H1 (cell line): ENCODE results near the gene PHLDA2. TPM values are rescaled to one million over a fixed set of nuclear protein-coding genes. Genes with fewer than 3 reads are reported as not detected.

Source experiments
- KDM1A ChIP-seq: fragments of 200-600, 300-600 bp; sonication (generic); IDR thresholded peaks from 2 replicates; pipeline ENCODE4 v1.7.1; 2016; ENCODE audit warnings: mild to moderate bottlenecking, low read length, borderline replicate concordance
- polyA plus RNA-seq, 7 experiments: library from polyadenylated mRNA; depleted of rRNA in 3 of 7; stranded (reverse) in 5 of 7; unstranded in 2 of 7; fragments of >200 nt in 5 of 7; fragments of 200-250 nt in 2 of 7; gene quantifications; 1 replicate in 5 of 7; 2 replicates in 1 of 7; 4 replicates in 1 of 7; pipeline versions ENCODE4 v1.2.1 to v1.2.3, GENCODE V29; 2011 to 2013; ENCODE audit warnings: missing spikeins in 2 of 7, mixed read lengths in 2 of 7
- total RNA-seq: library from RNA; stranded (reverse); fragmentation: NEBNext Ultra II Directional; extraction: Animal tissue kit (Norgen Biotek cat#: 25700); gene quantifications from 2 replicates; pipeline ENCODE4 v1.2.1, GENCODE V29; 2021

Gene PHLDA2
- total and polyA plus RNA-seq, 2 of the 8 experiments (the other 6 are each of a cell fraction or from before 2014, with no cell fraction given), result 5.2 to 7.6 TPM

DNA sequence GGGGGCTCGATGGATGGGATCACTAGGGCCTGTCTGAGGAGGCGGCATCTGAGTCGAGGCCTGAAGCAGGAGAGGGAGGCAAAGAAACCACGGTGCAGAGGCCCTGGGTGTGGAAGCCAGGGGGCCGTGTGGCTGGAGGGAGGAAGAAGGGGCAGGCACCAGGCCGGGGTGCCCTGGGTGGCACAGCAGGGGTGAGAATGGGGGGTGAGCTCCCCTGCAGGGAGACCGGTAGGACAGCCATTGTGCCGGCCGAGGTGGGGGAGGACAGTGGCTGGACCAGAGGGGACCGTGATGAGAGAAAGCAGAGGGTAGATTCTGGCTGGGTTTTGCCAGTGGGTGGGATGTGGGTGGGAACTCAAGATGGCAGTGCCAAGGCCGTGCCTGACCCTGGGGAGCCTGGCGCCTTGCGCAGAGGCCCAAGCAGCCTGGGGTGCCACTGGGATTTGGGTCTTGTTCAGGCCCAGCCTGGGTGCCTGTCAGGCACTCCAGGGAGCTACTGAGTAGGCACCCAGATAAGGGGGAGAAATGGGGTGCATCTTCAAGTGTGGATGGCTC is 18.7 kb downstream of the PHLDA2 start (continued):
- no peak for TF ChIP-seq KDM1A
